Caco-2 (cell line): ENCODE measurements around the gene ABCD2. TPM values are rescaled to one million over a fixed set of nuclear protein-coding genes. Genes with fewer than 3 reads are reported as not detected.
"Not testable (repeated sequence)": the region's sequence is repeated elsewhere in the genome, so short reads cannot be mapped to it uniquely, and the experiment has no call there.

ENCODE experiments used
- BruUV-seq: library from RNA; stranded (reverse); fragments of 400-500 nt; replicated peaks from 2 replicates; lab custom pipeline; 2021; lab: Mats Ljungman, UMichigan
- CTCF ChIA-PET: fragments of 300-600 bp; sonication (Branson Sonifier 250); formaldehyde crosslinking; loops from one replicate; lab custom pipeline; 2022; ENCODE audit warnings: antibody characterized with exemption; lab: Charles Lee
- POLR2A ChIA-PET: fragments of 300-600 bp; sonication (Branson Sonifier 250); formaldehyde crosslinking; loops from one replicate; lab custom pipeline; 2022; ENCODE audit warnings: antibody characterized with exemption; lab: Charles Lee
- DNase-seq, 2 experiments: peaks; one replicate each; pipeline versions ENCODE4 v3.0.0 to v3.0.0-alpha.2; 2020 to 2022
- H3K27me3 ChIP-seq: replicated peaks from 2 replicates; pipeline ENCODE4 v1.6.0; 2011; ENCODE audit warnings: low read length; ENCODE audit not compliant: control insufficient read depth, insufficient read depth
- H3K36me3 ChIP-seq: 2 replicates; pipeline ENCODE4 v1.5.1; 2011; ENCODE audit warnings: low read length; ENCODE audit not compliant: control insufficient read depth, insufficient read depth
- H3K4me1 ChIP-seq: fragments of 250-450 bp; sonication (Bioruptor Pico); 2 replicates; pipeline ENCODE4 v1.5.1; 2020; ENCODE audit warnings: mild to moderate bottlenecking
- H3K4me3 ChIP-seq: 2 replicates; pipeline ENCODE4 v1.5.1; 2011; ENCODE audit warnings: low read depth, mild to moderate bottlenecking, control low read depth, low read length
- H3K9me3 ChIP-seq: fragments of 250-450 bp; sonication (Bioruptor Pico); 2 replicates; pipeline ENCODE4 v1.5.1; 2020; ENCODE audit warnings: mild to moderate bottlenecking, moderate library complexity
- H3K27ac Mint-ChIP-seq: one replicate; pipeline ENCODE4 v1.8.0; 2022; ENCODE audit warnings: mixed read lengths; ENCODE audit not compliant: unreplicated experiment
- H3K27me3 Mint-ChIP-seq: one replicate; pipeline ENCODE4 v1.8.0; 2022; ENCODE audit warnings: mixed read lengths; ENCODE audit not compliant: insufficient read depth, unreplicated experiment
- H3K36me3 Mint-ChIP-seq: one replicate; pipeline ENCODE4 v1.8.0; 2022; ENCODE audit warnings: mild to moderate bottlenecking, mixed read lengths; ENCODE audit not compliant: insufficient read depth, unreplicated experiment
- H3K4me1 Mint-ChIP-seq: one replicate; pipeline ENCODE4 v1.8.0; 2022; ENCODE audit warnings: low read depth, mixed read lengths; ENCODE audit not compliant: unreplicated experiment
- H3K4me3 Mint-ChIP-seq: one replicate; pipeline ENCODE4 v1.8.0; 2022; ENCODE audit warnings: mild to moderate bottlenecking, moderate library complexity, mixed read lengths; ENCODE audit not compliant: unreplicated experiment
- H3K9me3 Mint-ChIP-seq: one replicate; pipeline ENCODE4 v1.8.0; 2022; ENCODE audit warnings: mixed read lengths; ENCODE audit not compliant: unreplicated experiment
- CTCF ChIP-seq, 2 experiments: fragments of 200-600 bp in 1 of 2; IDR thresholded peaks; 1 replicate in 1 of 2; 2 replicates in 1 of 2; pipeline versions ENCODE4 v1.5.1 to v1.8.0; 2011 to 2022; ENCODE audit warnings: antibody characterized with exemption in 1 of 2, control low read depth in 1 of 2, inconsistent platforms in 1 of 2, low read depth in 1 of 2, low read length in 1 of 2, mild to moderate bottlenecking in 1 of 2, moderate library complexity in 1 of 2; ENCODE audit not compliant: insufficient read depth in 1 of 2, severe bottlenecking in 1 of 2, unreplicated experiment in 1 of 2
- intact Hi-C: fragments of 100-400 bp; cut with micrococcal nuclease; formaldehyde crosslinking; loops from one replicate; pipeline ENCODE4 v1.10.0; 2022; ENCODE audit not compliant: unreplicated experiment
- total RNA-seq: library from RNA; stranded (reverse); gene quantifications from 2 replicates; pipeline ENCODE4 v1.2.3, GENCODE V29; 2022

Gene ABCD2
- total RNA-seq, 1 experiment from 2014 or later = not detected

GRCh38 chr12:39526974-39527373, 92.6 kb downstream of the ABCD2 start:
- Histone ChIP-seq H3K4me3 (no peak overlapping the region), H3K27me3 (no peaks in the 10 kb centered on the region), H3K4me1 (peaks cover 6% of the 10 kb centered on the region; the same call in 1 of the 2 replicates), H3K9me3 (peaks cover 17% of the 10 kb centered on the region), H3K36me3 (no peaks in the 10 kb centered on the region)
- CTCF ChIA-PET = no interaction called here
- POLR2A ChIA-PET = no interaction called here
- intact Hi-C loops = no loop called here
- H3K36me3 Mint-ChIP-seq = no peaks in the 10 kb centered on the region
- no TSS peak for BruUV-seq
- no peaks in the 10 kb centered on the region for H3K27me3 Mint-ChIP-seq
- H3K4me3 Mint-ChIP-seq = no peak overlapping the region
- H3K27ac Mint-ChIP-seq = no peak overlapping the region
- TF ChIP-seq CTCF (IDR thresholded peaks at IDR 0.05; ENCODE audit: insufficient read depth in 1 of 2, low read depth in 1 of 2, low read length in 1 of 2, severe bottlenecking in 1 of 2, unreplicated experiment in 1 of 2) = no peak
- peaks cover 20% of the 10 kb centered on the region for H3K9me3 Mint-ChIP-seq
- DNase-seq = no peak
- peaks cover 7% of the 10 kb centered on the region for H3K4me1 Mint-ChIP-seq

- intact Hi-C loops, H3K36me3 Mint-ChIP-seq, H3K36me3 ChIP-seq, POLR2A ChIA-PET, H3K27me3 Mint-ChIP-seq, H3K4me3 ChIP-seq, DNase-seq, BruUV-seq, H3K27me3 ChIP-seq, H3K4me1 ChIP-seq, H3K4me1 Mint-ChIP-seq, H3K27ac Mint-ChIP-seq, H3K4me3 Mint-ChIP-seq: not testable (repeated sequence)
- CTCF ChIA-PET = interaction anchor here (0.6 kb wide), 1 partner anchor 331 kb away, joined by 4 read pairs; no protein-coding TSS in a partner anchor
- H3K9me3 ChIP-seq = peaks cover 17% of the 10 kb centered on the region
- peaks cover 27% of the 10 kb centered on the region for H3K9me3 Mint-ChIP-seq
Measured at GRCh38 chr12:39522167-39522566, 97.4 kb downstream of the ABCD2 start.

GRCh38 chr12:39510001-39510400, 109.6 kb downstream of the ABCD2 start:
- intact Hi-C loops = no loop called here
- Mint-ChIP-seq H3K36me3 (no peaks in the 10 kb centered on the region), H3K4me3 (no peak overlapping the region), H3K27ac (no peak overlapping the region), H3K9me3 (peaks cover 33% of the 10 kb centered on the region), H3K27me3 (peaks cover 6% of the 10 kb centered on the region), H3K4me1 (no peaks in the 10 kb centered on the region)
- DNase-seq = no peak
- ChIA-PET POLR2A (no interaction called here), CTCF (no interaction called here)
- Histone ChIP-seq H3K9me3 (peaks cover 12% of the 10 kb centered on the region; the same call in 1 of the 2 replicates), H3K27me3 (no peaks in the 10 kb centered on the region), H3K4me1 (no peaks in the 10 kb centered on the region), H3K36me3 (no peaks in the 10 kb centered on the region), H3K4me3 (no peak overlapping the region)
- TF ChIP-seq CTCF (IDR thresholded peaks at IDR 0.05; ENCODE audit: insufficient read depth in 1 of 2, low read depth in 1 of 2, low read length in 1 of 2, severe bottlenecking in 1 of 2, unreplicated experiment in 1 of 2) = no peak
- no TSS peak for BruUV-seq
